Neuronal stem cell (in vitro differentiated cells): Measurements from ENCODE around the gene GADD45B.

Experiments used
- DNase-seq: peaks from one replicate; pipeline ENCODE4 v3.0.0-alpha.2; 2013; ENCODE audit warnings: low spot score
- H2AFZ ChIP-seq: one replicate; pipeline ENCODE4 v1.6.1; 2013; ENCODE audit warnings: mild to moderate bottlenecking, low read length, inconsistent platforms
- H2AK5ac ChIP-seq: 2 replicates; pipeline ENCODE4 v1.6.1; 2013; ENCODE audit warnings: low read depth, mild to moderate bottlenecking, inconsistent platforms, low read length, moderate library complexity, mixed read lengths
- H2BK120ac ChIP-seq: 2 replicates; pipeline ENCODE4 v1.6.1; 2013; ENCODE audit warnings: low read depth, mild to moderate bottlenecking, inconsistent platforms, low read length, moderate library complexity, mixed read lengths
- H2BK12ac ChIP-seq: one replicate; pipeline ENCODE4 v1.6.1; 2013; ENCODE audit warnings: low read length, inconsistent platforms
- H2BK15ac ChIP-seq: 2 replicates; pipeline ENCODE4 v1.6.1; 2013; ENCODE audit warnings: mild to moderate bottlenecking, low read length, inconsistent platforms, mixed read lengths
- H2BK5ac ChIP-seq: one replicate; pipeline ENCODE4 v1.6.1; 2013; ENCODE audit warnings: inconsistent platforms, mild to moderate bottlenecking, low read length, moderate library complexity
- H3K14ac ChIP-seq: one replicate; pipeline ENCODE4 v1.6.1; 2013; ENCODE audit warnings: low read length, inconsistent platforms
- H3K18ac ChIP-seq: 2 replicates; pipeline ENCODE4 v1.6.1; 2013; ENCODE audit warnings: low read length, inconsistent platforms
- H3K23ac ChIP-seq: 2 replicates; pipeline ENCODE4 v1.6.1; 2013; ENCODE audit warnings: low read depth, mild to moderate bottlenecking, mixed read lengths, low read length, inconsistent platforms; ENCODE audit not compliant: poor library complexity
- H3K27ac ChIP-seq: replicated peaks from 3 replicates; pipeline ENCODE4 v1.5.1; 2013; ENCODE audit warnings: low read length, inconsistent platforms
- H3K27me3 ChIP-seq, 3 experiments: 2 replicates each; pipeline ENCODE4 v1.6.1; 2013; ENCODE audit warnings: low read length in 3 of 3, mild to moderate bottlenecking in 2 of 3, inconsistent platforms in 1 of 3, low read depth in 1 of 3, mixed read lengths in 1 of 3, moderate library complexity in 1 of 3; ENCODE audit not compliant: control insufficient read depth in 3 of 3, insufficient read depth in 3 of 3
- H3K36me3 ChIP-seq, 2 donors: replicated peaks in 1 of 2; 2 replicates each; pipeline ENCODE4 v1.6.1; 2013; ENCODE audit warnings: low read length in 2 of 2; ENCODE audit not compliant: control insufficient read depth in 2 of 2, insufficient read depth in 2 of 2
- H3K4ac ChIP-seq: 2 replicates; pipeline ENCODE4 v1.6.1; 2013; ENCODE audit warnings: inconsistent platforms, mild to moderate bottlenecking, low read length, moderate library complexity
- H3K4me1 ChIP-seq, 2 donors: 1 replicate in 1 of 2; 2 replicates in 1 of 2; pipeline ENCODE4 v1.6.1; 2013; ENCODE audit warnings: low read length in 2 of 2, low read depth in 1 of 2; ENCODE audit not compliant: control insufficient read depth in 2 of 2, insufficient read depth in 1 of 2
- H3K4me2 ChIP-seq: one replicate; pipeline ENCODE4 v1.6.1; 2013; ENCODE audit warnings: mild to moderate bottlenecking, low read length, inconsistent platforms; ENCODE audit not compliant: insufficient read depth, poor library complexity, severe bottlenecking
- H3K4me3 ChIP-seq, 2 donors: 2 replicates each; pipeline ENCODE4 v1.5.1; 2013; ENCODE audit warnings: low read length in 2 of 2, mild to moderate bottlenecking in 2 of 2, inconsistent platforms in 1 of 2, moderate library complexity in 1 of 2
- H3K79me1 ChIP-seq: one replicate; pipeline ENCODE4 v1.6.1; 2013; ENCODE audit warnings: low read depth, mild to moderate bottlenecking, inconsistent platforms, low read length, moderate library complexity
- H3K9ac ChIP-seq: one replicate; pipeline ENCODE4 v1.6.1; 2013; ENCODE audit warnings: mild to moderate bottlenecking, low read depth, low read length, inconsistent platforms; ENCODE audit not compliant: poor library complexity
- H3K9me3 ChIP-seq, 2 donors: replicated peaks in 1 of 2; 2 replicates each; pipeline versions ENCODE3 to v1.6.1; 2013; ENCODE audit warnings: low read length in 2 of 2, mild to moderate bottlenecking in 2 of 2, inconsistent platforms in 1 of 2, low read depth in 1 of 2, mixed read lengths in 1 of 2, moderate library complexity in 1 of 2; ENCODE audit not compliant: control insufficient read depth in 2 of 2, insufficient read depth in 1 of 2
- H4K8ac ChIP-seq: one replicate; pipeline ENCODE4 v1.6.1; 2013; ENCODE audit warnings: low read depth, mild to moderate bottlenecking, inconsistent platforms, low read length, moderate library complexity
- H4K91ac ChIP-seq: one replicate; pipeline ENCODE4 v1.6.1; 2013; ENCODE audit warnings: low read length, low read depth, mild to moderate bottlenecking, inconsistent platforms; ENCODE audit not compliant: poor library complexity
- WGBS, 2 donors: extraction: QIAGEN DNeasy Blood & Tissue Kit; methylation state at CpG; one replicate each; pipeline ENCODE4 v1.1.7; 2013; ENCODE audit warnings: missing lambda C conversion rate in 2 of 2, mixed read lengths in 1 of 2; ENCODE audit not compliant: insufficient read length in 2 of 2, insufficient replicate concordance in 1 of 2; ENCODE audit errors: extremely low coverage in 2 of 2; 5-methylcytosine and 5-hydroxymethylcytosine counted together

The GADD45B gene

GRCh38 chr19:2509096-2509495 is 33.2 kb downstream of the GADD45B start:
- Histone ChIP-seq H2BK5ac (no peak overlapping the region), H3K79me1 (no peaks in the 10 kb centered on the region), H3K4me3 (no peak overlapping the region), H3K14ac (no peak overlapping the region), H3K18ac (no peak overlapping the region), H4K91ac (no peak overlapping the region), H3K27me3 (peaks cover 0 to under 1% (median 0%) of the 10 kb centered on the region in 3 experiments), H3K4ac (no peak overlapping the region), H3K9me3 (no peaks in the 10 kb centered on the region), H4K8ac (no peak overlapping the region), H3K23ac (no peak overlapping the region), H2AK5ac (no peak overlapping the region), H3K27ac (no peak overlapping the region), H2BK12ac (no peak overlapping the region), H3K9ac (no peak overlapping the region), H2BK15ac (no peak overlapping the region), H3K4me2 (no peak overlapping the region), H2AFZ (no peak overlapping the region), H2BK120ac (no peak overlapping the region), H3K36me3 (no peaks in the 10 kb centered on the region), H3K4me1 (no peaks in the 10 kb centered on the region)
- no CpG with 5 or more reads among the region's 8 CpGs for WGBS, 2 donors
- no peak for DNase-seq

GRCh38 chr19:2511570-2511969 is 35.6 kb downstream of the GADD45B start:
- peak overlapping the region; percentile 71 for H2BK15ac ChIP-seq
- H3K79me1 ChIP-seq, result peaks cover 2% of the 10 kb centered on the region
- peaks cover 0 to 1% of the 10 kb centered on the region in 2 donors for H3K4me1 ChIP-seq
- H2BK120ac ChIP-seq, result no peak overlapping the region
- H3K18ac ChIP-seq, result peak overlapping the region; percentile 77
- peak overlapping the region; percentile 76 for H3K14ac ChIP-seq
- no CpG with 5 or more reads among the region's 22 CpGs for WGBS, 2 donors
- H2BK5ac ChIP-seq, result no peak overlapping the region
- no peak overlapping the region for H4K91ac ChIP-seq
- no peak overlapping the region for H3K4me2 ChIP-seq
- no peak overlapping the region for H3K9ac ChIP-seq
- no peak overlapping the region for H3K27ac ChIP-seq
- H4K8ac ChIP-seq, result peak overlapping the region; percentile 23
- H3K4me3 ChIP-seq, result no peak overlapping the region
- H3K9me3 ChIP-seq, result no peaks in the 10 kb centered on the region
- no peak for DNase-seq
- peak overlapping the region; percentile 83 for H2AK5ac ChIP-seq
- H3K4ac ChIP-seq, result no peak overlapping the region
- peak overlapping the region; percentile 10 for H3K23ac ChIP-seq
- no peaks in the 10 kb centered on the region for H3K27me3 ChIP-seq
- H2AFZ ChIP-seq, result no peak overlapping the region
- H2BK12ac ChIP-seq, result peak overlapping the region; percentile 22
- no peaks in the 10 kb centered on the region for H3K36me3 ChIP-seq

- Histone ChIP-seq H3K4me2 (no peak overlapping the region), H3K9ac (no peak overlapping the region), H3K79me1 (peaks cover 2% of the 10 kb centered on the region), H3K14ac (no peak overlapping the region), H3K4me1 (peaks cover 0 to 5% of the 10 kb centered on the region in 2 donors), H3K4me3 (no peak overlapping the region), H2BK12ac (peak overlapping the region; percentile 22), H3K27ac (no peak overlapping the region), H4K91ac (no peak overlapping the region), H3K9me3 (no peaks in the 10 kb centered on the region), H3K36me3 (no peaks in the 10 kb centered on the region), H2BK15ac (peak overlapping the region; percentile 71), H2AK5ac (peak overlapping the region; percentile 83), H2AFZ (no peak overlapping the region), H3K18ac (peak overlapping the region; percentile 77), H3K23ac (peak overlapping the region; percentile 10), H4K8ac (peak overlapping the region; percentile 23), H2BK5ac (no peak overlapping the region), H3K27me3 (peaks cover 0 to 2% (median 0%) of the 10 kb centered on the region in 3 experiments), H3K4ac (no peak overlapping the region), H2BK120ac (no peak overlapping the region)
- no peak for DNase-seq
- no CpG with 5 or more reads among the region's 21 CpGs for WGBS, 2 donors
Observed at GRCh38 chr19:2511991-2512390, 36.1 kb downstream of the GADD45B start.

GRCh38 chr19:2512523-2513431 is 36.9 kb downstream of the GADD45B start:
- Histone ChIP-seq H3K9ac (no peak overlapping the region), H3K4me3 (no peak overlapping the region), H3K36me3 (no peaks in the 10 kb centered on the region), H3K4me1 (peaks cover 0 to 6% of the 10 kb centered on the region in 2 donors), H3K23ac (peak overlapping the region; percentile 89), H2BK12ac (peak overlapping the region; percentile 58), H2AFZ (no peak overlapping the region), H2BK5ac (no peak overlapping the region), H2BK15ac (peak overlapping the region; percentile 71), H2BK120ac (peak overlapping the region; percentile 47), H3K9me3 (no peaks in the 10 kb centered on the region), H3K27ac (peak overlapping the region; percentile 27), H3K4ac (no peak overlapping the region), H3K27me3 (peaks cover 0 to 3% (median 0%) of the 10 kb centered on the region in 3 experiments), H3K79me1 (peaks cover 2% of the 10 kb centered on the region), H3K18ac (peak overlapping the region; percentile 85), H3K4me2 (no peak overlapping the region), H4K8ac (no peak overlapping the region), H2AK5ac (peak overlapping the region; percentile 83), H4K91ac (no peak overlapping the region), H3K14ac (no peak overlapping the region)
- DNase-seq, result no peak
- WGBS, 2 donors, result no CpG with 5 or more reads among the region's 41 CpGs
